Spleen (tissue), 7 donors: ENCODE results near the gene PFKL.
A peak's percentile ranks its signal among the peaks of the same experiment; 100 is the strongest.

Source experiments
- POLR2A ChIP-seq, 3 donors: fragments of 450-650 bp; IDR thresholded peaks; one replicate each; pipeline ENCODE4 v1.5.1; 2017; ENCODE audit warnings: antibody characterized with exemption in 3 of 3, mild to moderate bottlenecking in 1 of 3
- POLR2AphosphoS5 ChIP-seq, 3 donors: sonication (generic); formaldehyde crosslinking; IDR thresholded peaks; one replicate each; pipeline ENCODE4 v1.5.1; 2017; ENCODE audit warnings: antibody characterized with exemption in 3 of 3
- TF ChIP-seq, protein P1 (sequence below), 11 experiments: fragments of 200-600 bp in 7 of 11; fragments of 450-650 bp in 4 of 11; sonication (generic) in 4 of 11; IDR thresholded peaks in 8 of 11; conservative IDR thresholded peaks in 3 of 11; 1 replicate in 7 of 11; 2 replicates in 4 of 11; pipeline versions ENCODE4 v1.4.0 to v1.8.0; 2016 to 2021; ENCODE audit warnings: antibody characterized with exemption in 11 of 11, inconsistent platforms in 4 of 11, mild to moderate bottlenecking in 1 of 11
- donor health status: DM: no; HTN: no; CAD: no; lungs with moderate emphysema.
- donor health status: DM: no; HTN: no; CAD: no.
- donor health status: DM: no; HTN: no; CAD: no.

DNA sequence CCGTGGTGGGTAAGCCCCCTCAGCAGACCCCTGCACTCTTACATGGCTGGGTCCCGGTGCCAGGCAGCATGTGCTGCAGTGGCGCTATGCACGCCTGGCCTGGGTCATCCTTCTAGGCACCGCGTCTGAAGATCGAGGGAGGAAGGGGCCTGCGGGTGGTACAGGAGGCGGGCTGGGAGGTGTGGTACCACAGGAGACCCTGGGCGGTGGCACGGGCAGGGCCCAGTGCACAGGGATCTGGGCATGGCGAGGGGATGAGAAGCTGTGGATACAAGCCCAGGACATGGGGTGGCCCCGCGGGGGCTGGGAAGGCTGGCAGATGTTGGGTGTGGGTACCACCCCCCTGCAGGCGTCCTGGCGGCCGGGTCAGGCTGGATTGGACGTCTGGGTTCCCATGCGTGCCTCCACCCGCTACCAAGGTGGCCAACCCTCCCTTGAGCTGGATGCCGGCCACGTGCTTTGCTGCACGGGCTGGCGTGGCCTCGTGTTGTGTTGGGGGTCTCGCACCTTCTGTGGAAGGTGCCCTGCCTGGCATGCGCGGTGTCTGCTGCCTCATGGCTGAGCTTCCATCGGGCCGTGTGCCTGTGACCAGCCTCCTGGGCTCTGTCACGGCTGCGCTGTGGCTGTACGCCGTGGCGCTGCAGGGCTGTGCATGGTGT lies 19.7 kb downstream of the PFKL start:
- TF ChIP-seq, protein P1, sequence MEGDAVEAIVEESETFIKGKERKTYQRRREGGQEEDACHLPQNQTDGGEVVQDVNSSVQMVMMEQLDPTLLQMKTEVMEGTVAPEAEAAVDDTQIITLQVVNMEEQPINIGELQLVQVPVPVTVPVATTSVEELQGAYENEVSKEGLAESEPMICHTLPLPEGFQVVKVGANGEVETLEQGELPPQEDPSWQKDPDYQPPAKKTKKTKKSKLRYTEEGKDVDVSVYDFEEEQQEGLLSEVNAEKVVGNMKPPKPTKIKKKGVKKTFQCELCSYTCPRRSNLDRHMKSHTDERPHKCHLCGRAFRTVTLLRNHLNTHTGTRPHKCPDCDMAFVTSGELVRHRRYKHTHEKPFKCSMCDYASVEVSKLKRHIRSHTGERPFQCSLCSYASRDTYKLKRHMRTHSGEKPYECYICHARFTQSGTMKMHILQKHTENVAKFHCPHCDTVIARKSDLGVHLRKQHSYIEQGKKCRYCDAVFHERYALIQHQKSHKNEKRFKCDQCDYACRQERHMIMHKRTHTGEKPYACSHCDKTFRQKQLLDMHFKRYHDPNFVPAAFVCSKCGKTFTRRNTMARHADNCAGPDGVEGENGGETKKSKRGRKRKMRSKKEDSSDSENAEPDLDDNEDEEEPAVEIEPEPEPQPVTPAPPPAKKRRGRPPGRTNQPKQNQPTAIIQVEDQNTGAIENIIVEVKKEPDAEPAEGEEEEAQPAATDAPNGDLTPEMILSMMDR (IDR thresholded peaks at IDR 0.05 in 8 of 11, conservative IDR thresholded peaks at IDR 0.05 in 3 of 11), result no peak
- TF ChIP-seq POLR2A (IDR thresholded peaks at IDR 0.05), result no peak
- TF ChIP-seq POLR2AphosphoS5 (IDR thresholded peaks at IDR 0.05), result peak in 1 of 3 donors; percentile 55
